Cardiac fibroblast (primary cell): Measurements from ENCODE around the gene FRZB.
"Not testable (repeated sequence)": the region's sequence is repeated elsewhere in the genome, so short reads cannot be mapped to it uniquely, and the experiment has no call there.

Source experiments
- DNase-seq, 2 donors: peaks; one replicate each; pipeline versions ENCODE4 v3.0.0 to v3.0.0-alpha.2; 2010; ENCODE audit warnings: low read depth in 2 of 2
- H3K4me3 ChIP-seq, 2 donors: replicated peaks in 1 of 2; 1 replicate in 1 of 2; 2 replicates in 1 of 2; pipeline ENCODE4 v1.5.1; 2011; ENCODE audit warnings: low read depth in 2 of 2, low read length in 2 of 2, mild to moderate bottlenecking in 2 of 2, moderate library complexity in 1 of 2
- TF ChIP-seq, protein P1 (sequence below): IDR thresholded peaks from one replicate; pipeline ENCODE4 v1.5.1; 2011; ENCODE audit warnings: low read depth, mild to moderate bottlenecking, low read length, inconsistent platforms

FRZB gene

DNA sequence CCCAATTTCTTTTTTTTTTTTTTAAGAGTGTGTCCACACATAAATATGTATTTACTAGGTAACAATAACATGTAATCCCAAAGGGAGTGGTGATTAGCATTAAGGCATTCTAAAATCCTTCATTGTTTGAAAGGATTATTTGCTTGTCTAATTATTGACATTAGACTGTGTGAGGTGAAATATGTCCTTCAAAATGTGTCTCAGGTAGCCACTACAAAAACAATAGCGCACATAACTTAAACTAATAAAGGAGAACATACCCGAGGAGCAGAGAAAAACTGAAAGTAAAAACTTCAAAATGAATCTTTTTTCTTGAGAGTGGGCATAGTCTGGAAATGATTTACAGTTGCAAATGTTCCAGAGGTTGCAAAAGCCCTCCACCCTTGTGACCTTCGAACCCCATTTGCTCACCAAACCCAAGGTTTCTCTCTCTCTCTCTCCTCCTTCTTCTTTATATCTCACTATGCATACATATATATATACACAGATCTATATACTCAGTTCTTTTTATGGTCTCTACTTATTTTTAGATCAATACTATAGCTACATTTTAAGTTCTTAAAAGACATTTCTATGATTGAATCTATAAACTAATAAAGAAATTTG is 24.4 kb upstream of the FRZB start:
- TF ChIP-seq, protein P1, sequence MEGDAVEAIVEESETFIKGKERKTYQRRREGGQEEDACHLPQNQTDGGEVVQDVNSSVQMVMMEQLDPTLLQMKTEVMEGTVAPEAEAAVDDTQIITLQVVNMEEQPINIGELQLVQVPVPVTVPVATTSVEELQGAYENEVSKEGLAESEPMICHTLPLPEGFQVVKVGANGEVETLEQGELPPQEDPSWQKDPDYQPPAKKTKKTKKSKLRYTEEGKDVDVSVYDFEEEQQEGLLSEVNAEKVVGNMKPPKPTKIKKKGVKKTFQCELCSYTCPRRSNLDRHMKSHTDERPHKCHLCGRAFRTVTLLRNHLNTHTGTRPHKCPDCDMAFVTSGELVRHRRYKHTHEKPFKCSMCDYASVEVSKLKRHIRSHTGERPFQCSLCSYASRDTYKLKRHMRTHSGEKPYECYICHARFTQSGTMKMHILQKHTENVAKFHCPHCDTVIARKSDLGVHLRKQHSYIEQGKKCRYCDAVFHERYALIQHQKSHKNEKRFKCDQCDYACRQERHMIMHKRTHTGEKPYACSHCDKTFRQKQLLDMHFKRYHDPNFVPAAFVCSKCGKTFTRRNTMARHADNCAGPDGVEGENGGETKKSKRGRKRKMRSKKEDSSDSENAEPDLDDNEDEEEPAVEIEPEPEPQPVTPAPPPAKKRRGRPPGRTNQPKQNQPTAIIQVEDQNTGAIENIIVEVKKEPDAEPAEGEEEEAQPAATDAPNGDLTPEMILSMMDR: no peak
- no peak overlapping the region for H3K4me3 ChIP-seq
- DNase-seq: no peak

DNA sequence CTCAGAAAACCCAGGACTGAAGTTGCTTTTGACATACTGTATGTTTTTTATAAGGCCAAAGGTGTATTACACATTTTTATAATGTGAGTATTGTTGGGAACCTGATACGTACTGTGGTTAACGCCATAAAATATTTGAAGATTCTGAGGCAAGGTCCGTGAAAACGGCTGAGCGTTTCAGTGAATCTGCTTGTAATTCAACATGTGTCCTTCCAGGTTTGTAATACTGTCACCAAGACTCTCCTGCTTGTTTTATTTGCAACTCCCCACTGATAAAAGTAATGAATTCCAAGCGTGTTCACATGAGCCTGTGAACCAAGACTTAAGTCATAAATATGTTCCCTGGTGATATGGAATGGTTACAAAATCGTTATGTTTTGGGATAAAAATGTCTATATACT is 23.9 kb upstream of the FRZB start:
- DNase-seq: no peak
- H3K4me3 ChIP-seq: no peak overlapping the region
- TF ChIP-seq, protein P1: no peak

DNA sequence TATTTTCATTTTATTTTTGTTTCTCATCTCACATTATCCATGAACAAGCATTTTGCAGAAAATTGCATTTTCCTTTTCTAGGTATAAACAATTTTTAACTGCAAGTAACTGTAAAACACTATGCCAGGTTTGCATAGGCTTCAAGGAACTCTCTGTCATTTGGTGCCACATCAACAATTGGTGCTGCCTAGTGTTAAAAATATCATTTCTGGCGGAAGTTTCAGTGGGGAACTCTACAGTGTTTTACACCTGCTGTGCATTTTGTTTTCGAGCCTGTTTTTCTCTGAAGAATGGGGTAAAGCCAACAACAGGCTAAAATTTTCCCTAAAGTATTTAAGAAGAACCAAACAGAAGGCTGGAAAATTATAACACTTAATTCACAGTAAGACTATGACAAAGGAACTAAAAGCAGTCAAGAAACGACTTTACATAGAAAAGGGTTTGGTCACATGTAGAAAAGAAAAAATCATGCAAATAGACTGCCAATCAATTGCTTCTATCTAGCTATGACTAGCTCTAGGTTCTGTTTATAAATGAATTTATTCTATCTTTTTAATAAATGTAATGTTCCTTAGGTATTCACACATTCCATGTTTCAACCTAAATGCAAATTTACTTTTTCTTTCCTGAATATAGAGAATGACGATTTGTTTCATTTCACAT is 21.4 kb upstream of the FRZB start:
- TF ChIP-seq, protein P1: no peak
- DNase-seq: no peak
- no peak overlapping the region for H3K4me3 ChIP-seq

DNA sequence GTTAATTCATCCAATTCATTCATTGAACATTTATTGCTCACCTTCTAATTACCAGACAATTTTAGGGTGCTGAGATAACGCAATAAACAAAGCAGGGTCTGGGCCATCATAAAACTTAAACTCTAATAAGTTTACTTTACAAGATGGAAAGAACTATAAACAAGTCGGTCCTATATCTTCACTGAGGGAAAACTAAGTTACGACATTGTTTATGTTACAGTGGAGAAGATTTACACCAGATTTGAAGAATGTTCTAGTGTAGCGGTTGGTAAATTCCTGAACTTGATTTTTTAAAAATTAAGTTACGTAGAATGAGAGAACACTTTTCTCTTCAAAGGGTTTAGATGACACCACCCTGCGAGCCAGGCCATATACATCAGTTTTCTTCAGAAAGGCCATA is 20.7 kb upstream of the FRZB start:
- TF ChIP-seq, protein P1: no peak
- no peak for DNase-seq
- H3K4me3 ChIP-seq: no peak overlapping the region

DNA sequence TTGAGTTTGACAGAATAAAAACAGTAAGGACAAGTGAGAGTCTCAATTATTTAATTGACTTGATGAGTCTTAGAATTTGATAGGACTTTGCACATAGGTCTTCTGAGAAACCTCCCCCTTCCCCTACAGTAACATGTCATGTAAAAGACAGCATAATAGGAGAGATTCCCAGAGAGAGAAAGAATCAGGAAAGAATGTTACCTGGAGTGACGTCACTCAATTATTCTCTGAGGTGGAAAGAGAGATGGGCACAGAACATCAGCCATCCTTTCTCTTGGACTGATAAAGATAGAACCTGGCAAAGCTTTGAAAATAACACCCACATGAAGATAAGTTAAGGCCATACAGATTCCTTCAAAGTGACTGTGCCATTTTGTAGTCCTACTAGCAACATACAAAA is 19.3 kb upstream of the FRZB start:
- DNase-seq: no peak
- TF ChIP-seq, protein P1: no peak
- H3K4me3 ChIP-seq: no peak overlapping the region

DNA sequence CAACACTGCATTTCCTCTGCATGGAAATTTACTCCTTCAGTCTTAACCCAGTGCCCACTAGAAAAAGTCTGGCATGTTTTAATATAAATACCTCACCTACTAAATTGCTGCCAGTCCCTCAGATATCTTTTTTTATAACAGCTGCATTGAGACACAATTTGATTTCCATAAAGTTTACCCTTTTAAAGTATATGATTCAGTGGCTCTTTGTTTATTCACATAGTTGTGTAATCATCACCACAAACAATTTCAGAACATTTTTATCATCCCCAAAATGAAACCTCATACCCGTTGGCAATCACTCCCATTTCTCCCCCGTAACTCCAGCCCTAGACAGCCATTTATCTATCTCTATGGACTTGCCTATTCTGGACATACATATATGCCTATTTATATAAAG is 17.0 kb upstream of the FRZB start:
- TF ChIP-seq, protein P1: no peak
- H3K4me3 ChIP-seq: no peak overlapping the region
- DNase-seq: peak; percentile 15 to 52

GRCh38 chr2:182880100-182880499 is 13.7 kb upstream of the FRZB start:
- H3K4me3 ChIP-seq, DNase-seq: not testable (repeated sequence)

DNA sequence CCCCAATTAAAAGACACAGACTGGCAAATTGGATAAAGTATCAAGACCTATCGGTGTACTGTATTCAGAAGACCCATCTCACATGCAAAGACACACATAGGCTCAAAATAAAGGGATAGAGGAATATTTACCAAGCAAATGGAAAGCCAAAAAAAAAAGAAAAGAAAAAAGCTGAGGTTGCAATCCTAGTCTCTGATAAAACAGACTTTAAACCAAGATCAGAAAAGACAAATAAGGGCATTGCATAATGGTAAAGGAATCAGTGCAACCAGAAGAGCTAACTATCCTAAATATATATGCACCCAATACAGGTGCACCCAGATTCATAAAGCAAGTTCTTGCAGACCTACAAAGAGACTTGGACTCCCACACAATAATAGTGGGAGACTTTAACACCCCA is 10.2 kb upstream of the FRZB start:
- H3K4me3 ChIP-seq: not testable (repeated sequence)

More for the DNA sequence above, 10.2 kb upstream of the FRZB start:
- not testable (repeated sequence) for DNase-seq
